B cell (primary cell): ENCODE measurements around the gene RET.

Source experiments
- EZH2 ChIP-seq: IDR thresholded peaks from 2 replicates; pipeline ENCODE4 v1.6.1; 2012; ENCODE audit warnings: borderline replicate concordance, low read depth, mild to moderate bottlenecking, moderate library complexity, low read length; ENCODE audit not compliant: insufficient read depth, poor library complexity, severe bottlenecking
- TF ChIP-seq, protein P1 (sequence below): fragments of 200-600 bp; IDR thresholded peaks from one replicate; pipeline ENCODE4 v1.8.0; 2022; ENCODE audit warnings: antibody characterized with exemption, mild to moderate bottlenecking

DNA sequence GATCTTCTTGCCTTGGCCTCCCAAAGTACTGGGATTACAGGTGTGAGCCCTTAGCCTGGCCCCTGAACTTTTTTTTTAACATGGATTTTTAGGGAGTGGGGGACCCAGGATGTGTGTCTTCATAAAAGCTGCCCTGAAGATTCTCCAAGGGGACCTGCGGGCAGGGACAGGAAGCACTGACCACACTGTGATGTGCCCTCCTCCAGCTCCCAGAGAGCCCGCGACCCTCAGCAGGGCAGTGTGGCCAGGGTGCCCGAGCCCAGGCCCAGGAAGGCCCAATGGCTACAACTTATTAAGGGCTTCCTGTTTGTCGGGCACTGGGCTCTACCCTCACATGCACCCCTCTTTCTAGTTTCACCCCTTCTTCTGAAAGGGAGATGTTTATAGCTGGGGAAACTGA is 2.5 kb upstream of the RET start:
- TF ChIP-seq, protein P1, sequence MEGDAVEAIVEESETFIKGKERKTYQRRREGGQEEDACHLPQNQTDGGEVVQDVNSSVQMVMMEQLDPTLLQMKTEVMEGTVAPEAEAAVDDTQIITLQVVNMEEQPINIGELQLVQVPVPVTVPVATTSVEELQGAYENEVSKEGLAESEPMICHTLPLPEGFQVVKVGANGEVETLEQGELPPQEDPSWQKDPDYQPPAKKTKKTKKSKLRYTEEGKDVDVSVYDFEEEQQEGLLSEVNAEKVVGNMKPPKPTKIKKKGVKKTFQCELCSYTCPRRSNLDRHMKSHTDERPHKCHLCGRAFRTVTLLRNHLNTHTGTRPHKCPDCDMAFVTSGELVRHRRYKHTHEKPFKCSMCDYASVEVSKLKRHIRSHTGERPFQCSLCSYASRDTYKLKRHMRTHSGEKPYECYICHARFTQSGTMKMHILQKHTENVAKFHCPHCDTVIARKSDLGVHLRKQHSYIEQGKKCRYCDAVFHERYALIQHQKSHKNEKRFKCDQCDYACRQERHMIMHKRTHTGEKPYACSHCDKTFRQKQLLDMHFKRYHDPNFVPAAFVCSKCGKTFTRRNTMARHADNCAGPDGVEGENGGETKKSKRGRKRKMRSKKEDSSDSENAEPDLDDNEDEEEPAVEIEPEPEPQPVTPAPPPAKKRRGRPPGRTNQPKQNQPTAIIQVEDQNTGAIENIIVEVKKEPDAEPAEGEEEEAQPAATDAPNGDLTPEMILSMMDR: no peak
- TF ChIP-seq EZH2: no peak
